Measurements from ENCODE around the gene ZBTB44.

DNA sequence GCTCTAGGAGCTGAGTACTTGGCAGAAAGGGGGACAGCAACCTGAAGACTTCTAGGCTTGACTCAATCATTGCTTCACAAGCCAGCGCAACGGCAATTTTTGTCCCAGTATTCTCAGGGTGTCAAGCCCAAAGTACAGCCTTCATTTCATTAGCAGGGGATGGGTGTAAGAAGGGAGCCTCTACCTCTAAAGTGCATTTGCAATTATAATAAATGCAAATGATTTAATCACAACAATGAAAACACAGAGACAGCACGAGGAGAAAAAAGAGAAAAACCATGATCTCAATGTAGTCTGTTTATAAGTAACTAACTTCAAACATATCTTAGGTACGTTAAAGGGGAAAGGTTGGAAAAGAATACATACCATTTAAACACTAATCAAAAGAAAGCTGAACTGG is 34.7 kb downstream of the ZBTB44 start:
- TF ChIP-seq, protein P1, sequence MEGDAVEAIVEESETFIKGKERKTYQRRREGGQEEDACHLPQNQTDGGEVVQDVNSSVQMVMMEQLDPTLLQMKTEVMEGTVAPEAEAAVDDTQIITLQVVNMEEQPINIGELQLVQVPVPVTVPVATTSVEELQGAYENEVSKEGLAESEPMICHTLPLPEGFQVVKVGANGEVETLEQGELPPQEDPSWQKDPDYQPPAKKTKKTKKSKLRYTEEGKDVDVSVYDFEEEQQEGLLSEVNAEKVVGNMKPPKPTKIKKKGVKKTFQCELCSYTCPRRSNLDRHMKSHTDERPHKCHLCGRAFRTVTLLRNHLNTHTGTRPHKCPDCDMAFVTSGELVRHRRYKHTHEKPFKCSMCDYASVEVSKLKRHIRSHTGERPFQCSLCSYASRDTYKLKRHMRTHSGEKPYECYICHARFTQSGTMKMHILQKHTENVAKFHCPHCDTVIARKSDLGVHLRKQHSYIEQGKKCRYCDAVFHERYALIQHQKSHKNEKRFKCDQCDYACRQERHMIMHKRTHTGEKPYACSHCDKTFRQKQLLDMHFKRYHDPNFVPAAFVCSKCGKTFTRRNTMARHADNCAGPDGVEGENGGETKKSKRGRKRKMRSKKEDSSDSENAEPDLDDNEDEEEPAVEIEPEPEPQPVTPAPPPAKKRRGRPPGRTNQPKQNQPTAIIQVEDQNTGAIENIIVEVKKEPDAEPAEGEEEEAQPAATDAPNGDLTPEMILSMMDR (IDR thresholded peaks at IDR 0.05): no peak
- TF ChIP-seq TCF7L2 (IDR thresholded peaks at IDR 0.05; ENCODE audit: low read depth, low read length): no peak
- TF ChIP-seq POLR2AphosphoS5 (IDR thresholded peaks at IDR 0.05; ENCODE audit: low read depth, low read length): no peak
- no peak for TF ChIP-seq SIN3A (IDR thresholded peaks at IDR 0.05; ENCODE audit: borderline replicate concordance, insufficient read depth, low read depth, low read length)
